ENCODE measurements around the gene ST7L. TPM values are rescaled to one million over a fixed set of nuclear protein-coding genes. Genes with fewer than 3 reads are reported as not detected.

ST7L gene
- total RNA-seq, 1 experiment from 2014 or later, result 17.5 TPM

- Histone ChIP-seq H2AFZ (ENCODE audit: low read length) (no peak overlapping the region), H3K9me2 (replicated peaks; ENCODE audit: low read length) (no peaks in the 10 kb centered on the region), H3K9me3 (ENCODE audit: low read length) (no peaks in the 10 kb centered on the region), H4K20me1 (ENCODE audit: low read length) (no peaks in the 10 kb centered on the region), H3F3A (ENCODE audit: low read length, unreplicated experiment) (no peaks in the 10 kb centered on the region), H3K4me3 (ENCODE audit: low read length) (no peak overlapping the region), H3K27ac (ENCODE audit: low read length) (no peak overlapping the region), H3K4me2 (ENCODE audit: low read length) (no peak overlapping the region), H3K9ac (ENCODE audit: low read length) (no peak overlapping the region), H3K36me3 (ENCODE audit: low read depth, low read length) (no peaks in the 10 kb centered on the region), H3K27me3 (ENCODE audit: low read length) (no peaks in the 10 kb centered on the region), H3K4me1 (ENCODE audit: insufficient read depth, low read length) (peaks cover 7% of the 10 kb centered on the region; the same call in 1 of the 2 replicates), H3K79me2 (ENCODE audit: low read length) (no peaks in the 10 kb centered on the region)
- no peak for ATAC-seq
- BruUV-seq (replicated peaks), result no TSS peak
- no peak for DNase-seq
- ChIA-PET CTCF (interaction anchor here (0.5 kb wide), 1 partner anchor 46 kb away, joined by 4 read pairs; no protein-coding TSS in a partner anchor), POLR2A (ENCODE audit: unreplicated experiment) (no interaction called here)
- intact Hi-C loops (cut with micrococcal nuclease), result loop anchor here (5.0 kb wide), 1 partner anchor 202 kb away; the partner anchor contains the start of gene RHOC
- TF ChIP-seq CTCF (conservative IDR thresholded peaks at IDR 0.05; ENCODE audit: low read depth, low read length) (no peak), EZH2phosphoT487 (IDR thresholded peaks at IDR 0.05; ENCODE audit: borderline replicate concordance, low read length) (no peak), EZH2 (IDR thresholded peaks at IDR 0.05; ENCODE audit: low read length, unreplicated experiment) (no peak)
Observed at GRCh38 chr1:112504661-112505399, 114.1 kb downstream of the ST7L start.

- Histone ChIP-seq H2AFZ (ENCODE audit: low read length) (no peak overlapping the region), H3K79me2 (ENCODE audit: low read length) (no peaks in the 10 kb centered on the region), H3K36me3 (ENCODE audit: low read depth, low read length) (no peaks in the 10 kb centered on the region), H3K9me2 (replicated peaks; ENCODE audit: low read length) (no peaks in the 10 kb centered on the region), H3K27me3 (ENCODE audit: low read length) (no peaks in the 10 kb centered on the region), H3K27ac (ENCODE audit: low read length) (no peak overlapping the region), H3K9me3 (ENCODE audit: low read length) (no peaks in the 10 kb centered on the region), H3F3A (ENCODE audit: low read length, unreplicated experiment) (no peaks in the 10 kb centered on the region), H3K9ac (ENCODE audit: low read length) (no peak overlapping the region), H3K4me2 (ENCODE audit: low read length) (no peak overlapping the region), H3K4me3 (ENCODE audit: low read length) (no peak overlapping the region), H3K4me1 (ENCODE audit: insufficient read depth, low read length) (peaks cover 7% of the 10 kb centered on the region; the same call in 1 of the 2 replicates), H4K20me1 (ENCODE audit: low read length) (no peaks in the 10 kb centered on the region)
- DNase-seq, result no peak
- TF ChIP-seq EZH2phosphoT487 (IDR thresholded peaks at IDR 0.05; ENCODE audit: borderline replicate concordance, low read length), result no peak
- intact Hi-C loops (cut with micrococcal nuclease), result loop anchor here (5.0 kb wide), 1 partner anchor 203 kb away; the partner anchor contains the start of gene RHOC
- ChIA-PET POLR2A (ENCODE audit: unreplicated experiment) (no interaction called here), CTCF (no interaction called here)
- no TSS peak for BruUV-seq (replicated peaks)
- no peak for ATAC-seq
Observed at GRCh38 chr1:112504001-112504660, 114.8 kb downstream of the ST7L start.

GRCh38 chr1:112502826-112503225, 116.1 kb downstream of the ST7L start:
- no peaks in the 10 kb centered on the region for H3K27me3 ChIP-seq (ENCODE audit: low read length)
- DNase-seq, result no peak
- BruUV-seq (replicated peaks), result no TSS peak
- H3K79me2 ChIP-seq (ENCODE audit: low read length), result no peaks in the 10 kb centered on the region
- CTCF ChIA-PET, result interaction anchor here (1.5 kb wide), 2 partner anchors 27 to 36 kb away, joined by 4 to 9 read pairs; no protein-coding TSS in a partner anchor
- no peaks in the 10 kb centered on the region for H3K36me3 ChIP-seq (ENCODE audit: low read depth, low read length)
- H3K9ac ChIP-seq (ENCODE audit: low read length), result no peak overlapping the region
- H3K9me2 ChIP-seq (replicated peaks; ENCODE audit: low read length), result no peaks in the 10 kb centered on the region
- intact Hi-C loops (cut with micrococcal nuclease), result loop anchor here (1.0 to 5.0 kb wide), 3 partner anchors 111 to 204 kb away; partner anchors contain the start of gene RHOC
- POLR2A ChIA-PET (ENCODE audit: unreplicated experiment), result no interaction called here
- H3K4me2 ChIP-seq (ENCODE audit: low read length), result no peak overlapping the region
- H3K4me3 ChIP-seq (ENCODE audit: low read length), result no peak overlapping the region
- TF ChIP-seq EZH2phosphoT487 (IDR thresholded peaks at IDR 0.05; ENCODE audit: borderline replicate concordance, low read length) (no peak), CTCF (conservative IDR thresholded peaks at IDR 0.05; ENCODE audit: low read depth, low read length) (no peak), EZH2 (IDR thresholded peaks at IDR 0.05; ENCODE audit: low read length, unreplicated experiment) (no peak)
- peaks cover 2% of the 10 kb centered on the region; the same call in 1 of the 2 replicates for H3K4me1 ChIP-seq (ENCODE audit: insufficient read depth, low read length)
- H3F3A ChIP-seq (ENCODE audit: low read length, unreplicated experiment), result no peaks in the 10 kb centered on the region
- H3K9me3 ChIP-seq (ENCODE audit: low read length), result no peaks in the 10 kb centered on the region
- no peak for ATAC-seq
- no peak overlapping the region for H3K27ac ChIP-seq (ENCODE audit: low read length)
- 0 out of 2 replicates have a peak overlapping the region, but pooled peaks have one; percentile 87 for H2AFZ ChIP-seq (ENCODE audit: low read length)
- H4K20me1 ChIP-seq (ENCODE audit: low read length), result no peaks in the 10 kb centered on the region

Data from PC-3 (cell line).